ENCODE results near the gene PKD2L1. TPM values are rescaled to one million over a fixed set of nuclear protein-coding genes. Genes with fewer than 3 reads are reported as not detected.
"Not testable (repeated sequence)": the region's sequence is repeated elsewhere in the genome, so short reads cannot be mapped to it uniquely, and the experiment has no call there.

The PKD2L1 gene
- total RNA-seq: not detected in 2 replicates

- intact Hi-C loops (cut with micrococcal nuclease): no loop called here
- Mint-ChIP-seq H3K9me3 (no peaks in the 10 kb centered on the region), H3K4me3 (no peak within 1 kb of the TSS), H3K27me3 (ENCODE audit: insufficient read depth) (peaks cover 17% of the 10 kb centered on the region), H3K36me3 (ENCODE audit: low read depth) (no peaks in the 10 kb centered on the region), H3K27ac (no peak within 1 kb of the TSS), H3K4me1 (ENCODE audit: low read depth) (peaks cover 18% of the 10 kb centered on the region)
- no peak for DNase-seq (ENCODE audit: low spot score)
These were observed at the start of gene PKD2L1 for GRCh38 chr10:100330079-100330478. Gene PKD2L1, minus strand, starts transcription at chr10:100330228. Its CDS starts 125 bp downstream, at chr10:100330103.

- Mint-ChIP-seq H3K27ac (no peak overlapping the region), H3K4me3 (no peak overlapping the region), H3K4me1 (ENCODE audit: low read depth) (peaks cover 12% of the 10 kb centered on the region), H3K9me3 (no peaks in the 10 kb centered on the region), H3K36me3 (ENCODE audit: low read depth) (peaks cover 21% of the 10 kb centered on the region), H3K27me3 (ENCODE audit: insufficient read depth) (no peaks in the 10 kb centered on the region)
- intact Hi-C loops (cut with micrococcal nuclease): loop anchor here (10.0 kb wide), 1 partner anchor 1317 kb away; the partner anchor contains the start of gene FBXW4
- DNase-seq (ENCODE audit: low spot score): no peak
These were observed 47.8 kb upstream of the PKD2L1 start for GRCh38 chr10:100377830-100378229.

GRCh38 chr10:100376656-100377055 lies 46.6 kb upstream of the PKD2L1 start:
- DNase-seq (ENCODE audit: low spot score); H3K4me1 Mint-ChIP-seq (ENCODE audit: low read depth); H3K4me3 Mint-ChIP-seq; H3K27me3 Mint-ChIP-seq (ENCODE audit: insufficient read depth); H3K36me3 Mint-ChIP-seq (ENCODE audit: low read depth); H3K9me3 Mint-ChIP-seq; H3K27ac Mint-ChIP-seq: not testable (repeated sequence)
- intact Hi-C loops (cut with micrococcal nuclease): loop anchor here (10.0 kb wide), 1 partner anchor 1318 kb away; the partner anchor contains the start of gene FBXW4

- H3K36me3 Mint-ChIP-seq (ENCODE audit: low read depth); H3K4me3 Mint-ChIP-seq; DNase-seq (ENCODE audit: low spot score); H3K27ac Mint-ChIP-seq; H3K27me3 Mint-ChIP-seq (ENCODE audit: insufficient read depth); H3K9me3 Mint-ChIP-seq: not testable (repeated sequence)
- intact Hi-C loops (cut with micrococcal nuclease): loop anchor here (1.0 to 10.0 kb wide), 6 partner anchors 16 to 1320 kb away; partner anchors contain the start of genes ERLIN1 and FBXW4
- H3K4me1 Mint-ChIP-seq (ENCODE audit: low read depth): peaks cover 24% of the 10 kb centered on the region
These were observed 44.8 kb upstream of the PKD2L1 start for GRCh38 chr10:100374677-100375353.

GRCh38 chr10:100374200-100374655 lies 44.2 kb upstream of the PKD2L1 start:
- Mint-ChIP-seq H3K4me3 (no peak overlapping the region), H3K9me3 (no peaks in the 10 kb centered on the region), H3K36me3 (ENCODE audit: low read depth) (peaks cover 4% of the 10 kb centered on the region), H3K4me1 (ENCODE audit: low read depth) (peaks cover 29% of the 10 kb centered on the region), H3K27me3 (ENCODE audit: insufficient read depth) (no peaks in the 10 kb centered on the region), H3K27ac (no peak overlapping the region)
- no peak for DNase-seq (ENCODE audit: low spot score)
- intact Hi-C loops (cut with micrococcal nuclease): loop anchor here (1.0 to 10.0 kb wide), 6 partner anchors 17 to 1321 kb away; partner anchors contain the start of genes ERLIN1 and FBXW4

- H3K4me3 Mint-ChIP-seq: no peak overlapping the region
- DNase-seq (ENCODE audit: low spot score): peak; percentile 85
- H3K9me3 Mint-ChIP-seq: no peaks in the 10 kb centered on the region
- peaks cover 4% of the 10 kb centered on the region for H3K36me3 Mint-ChIP-seq (ENCODE audit: low read depth)
- H3K27me3 Mint-ChIP-seq (ENCODE audit: insufficient read depth): no peaks in the 10 kb centered on the region
- intact Hi-C loops (cut with micrococcal nuclease): loop anchor here (1.0 to 10.0 kb wide), 12 partner anchors 18 to 1321 kb away; partner anchors contain the start of genes BLOC1S2, CWF19L1, ERLIN1 and FBXW4
- peaks cover 30% of the 10 kb centered on the region for H3K4me1 Mint-ChIP-seq (ENCODE audit: low read depth)
- no peak overlapping the region for H3K27ac Mint-ChIP-seq
These were observed 43.5 kb upstream of the PKD2L1 start for GRCh38 chr10:100373298-100374199.

- no peak for DNase-seq (ENCODE audit: low spot score)
- Mint-ChIP-seq H3K9me3 (no peaks in the 10 kb centered on the region), H3K4me3 (no peak overlapping the region), H3K36me3 (ENCODE audit: low read depth) (peaks cover 4% of the 10 kb centered on the region), H3K27me3 (ENCODE audit: insufficient read depth) (no peaks in the 10 kb centered on the region), H3K4me1 (ENCODE audit: low read depth) (peaks cover 30% of the 10 kb centered on the region), H3K27ac (no peak overlapping the region)
- intact Hi-C loops (cut with micrococcal nuclease): loop anchor here (1.0 to 10.0 kb wide), 9 partner anchors 25 to 1322 kb away; partner anchors contain the start of genes BLOC1S2, CWF19L1, ERLIN1 and FBXW4
These were observed 42.6 kb upstream of the PKD2L1 start for GRCh38 chr10:100372415-100373297.

GRCh38 chr10:100371482-100372027 lies 41.5 kb upstream of the PKD2L1 start:
- Mint-ChIP-seq H3K9me3 (no peaks in the 10 kb centered on the region), H3K4me3 (peak overlapping the region; percentile 81), H3K4me1 (ENCODE audit: low read depth) (peaks cover 33% of the 10 kb centered on the region), H3K27ac (no peak overlapping the region), H3K36me3 (ENCODE audit: low read depth) (peaks cover 6% of the 10 kb centered on the region), H3K27me3 (ENCODE audit: insufficient read depth) (no peaks in the 10 kb centered on the region)
- no peak for DNase-seq (ENCODE audit: low spot score)
- intact Hi-C loops (cut with micrococcal nuclease): loop anchor here (1.0 to 10.0 kb wide), 7 partner anchors 29 to 1323 kb away; partner anchors contain the start of genes ERLIN1, FBXW4, NDUFB8 and SLF2

GRCh38 chr10:100370714-100371481 lies 40.9 kb upstream of the PKD2L1 start:
- DNase-seq (ENCODE audit: low spot score): peak; percentile 63
- Mint-ChIP-seq H3K9me3 (no peaks in the 10 kb centered on the region), H3K36me3 (ENCODE audit: low read depth) (peaks cover 6% of the 10 kb centered on the region), H3K27ac (no peak overlapping the region), H3K4me1 (ENCODE audit: low read depth) (peaks cover 32% of the 10 kb centered on the region), H3K4me3 (peak overlapping the region; percentile 81), H3K27me3 (ENCODE audit: insufficient read depth) (no peaks in the 10 kb centered on the region)
- intact Hi-C loops (cut with micrococcal nuclease): loop anchor here (1.0 to 10.0 kb wide), 4 partner anchors 29 to 1324 kb away; partner anchors contain the start of genes ERLIN1 and FBXW4

- peaks cover 45% of the 10 kb centered on the region for H3K4me1 Mint-ChIP-seq (ENCODE audit: low read depth)
- DNase-seq (ENCODE audit: low spot score): no peak
- intact Hi-C loops (cut with micrococcal nuclease): no loop called here
- H3K9me3 Mint-ChIP-seq: no peaks in the 10 kb centered on the region
- no peak overlapping the region for H3K4me3 Mint-ChIP-seq
- H3K27ac Mint-ChIP-seq: no peak overlapping the region
- peaks cover 12% of the 10 kb centered on the region for H3K36me3 Mint-ChIP-seq (ENCODE audit: low read depth)
- no peaks in the 10 kb centered on the region for H3K27me3 Mint-ChIP-seq (ENCODE audit: insufficient read depth)
These were observed 38.7 kb upstream of the PKD2L1 start for GRCh38 chr10:100368721-100369120.

GRCh38 chr10:100364735-100365391 lies 34.8 kb upstream of the PKD2L1 start:
- Mint-ChIP-seq H3K27me3 (ENCODE audit: insufficient read depth) (no peaks in the 10 kb centered on the region), H3K36me3 (ENCODE audit: low read depth) (peaks cover 44% of the 10 kb centered on the region), H3K4me1 (ENCODE audit: low read depth) (peaks cover 59% of the 10 kb centered on the region), H3K9me3 (no peaks in the 10 kb centered on the region), H3K27ac (peak overlapping the region; percentile 37), H3K4me3 (no peak overlapping the region)
- DNase-seq (ENCODE audit: low spot score): no peak
- intact Hi-C loops (cut with micrococcal nuclease): no loop called here
